Testis (tissue), 3 donors: ENCODE data around the gene B4GALNT1. TPM values are rescaled to one million over a fixed set of nuclear protein-coding genes. Genes with fewer than 3 reads are reported as not detected.
"Not testable (repeated sequence)": the region's sequence is repeated elsewhere in the genome, so short reads cannot be mapped to it uniquely, and the experiment has no call there.

Experiments used
- DNase-seq: peaks from one replicate; pipeline ENCODE4 v3.0.0-alpha.2; 2019
- H3K27ac ChIP-seq, 2 donors: fragments of 200-600 bp; sonication (generic); one replicate each; pipeline ENCODE4 v1.5.1; 2019
- H3K27me3 ChIP-seq: fragments of 200-600 bp; sonication (generic); one replicate; pipeline ENCODE4 v1.5.1; 2019
- H3K36me3 ChIP-seq: fragments of 200-600 bp; sonication (generic); one replicate; pipeline ENCODE4 v1.5.1; 2017; ENCODE audit warnings: low read depth; ENCODE audit errors: missing control alignments
- H3K4me1 ChIP-seq: fragments of 200-600 bp; sonication (generic); one replicate; pipeline ENCODE4 v1.5.1; 2019
- H3K4me3 ChIP-seq, 2 donors: fragments of 200-600 bp; sonication (generic); one replicate each; pipeline ENCODE4 v1.5.1; 2017 to 2019
- H3K9me3 ChIP-seq: fragments of 200-600 bp; sonication (generic); one replicate; pipeline ENCODE4 v1.5.1; 2017
- POLR2A ChIP-seq: fragments of 450-650 bp; IDR thresholded peaks from one replicate; pipeline ENCODE4 v1.6.1; 2017; ENCODE audit warnings: antibody characterized with exemption, mild to moderate bottlenecking, moderate library complexity
- WGBS, 2 donors: methylation state at CpG; one replicate each; pipeline ENCODE4 v1.1.5; 2018; 5-methylcytosine and 5-hydroxymethylcytosine counted together
- intact Hi-C: fragments of 100-400 bp; cut with DNase I; formaldehyde crosslinking; loops from one replicate; pipeline ENCODE4 v1.15.1; 2023; ENCODE audit warnings: low total_unique reads
- polyA plus RNA-seq: library from polyadenylated mRNA; stranded (reverse); fragments of 350-450 nt; fragmentation: Illumina TruSeq; extraction: RNeasy Lipid Tissue Mini Kit (QIAGEN cat#74804); gene quantifications from one replicate; pipeline ENCODE4 v1.2.3, GENCODE V29; 2014; ENCODE audit warnings: low read depth, low replicate concordance; ENCODE audit not compliant: insufficient read depth
- total RNA-seq, 2 donors: library from RNA; depleted of rRNA; stranded (reverse); fragments of >200 nt; gene quantifications; one replicate each; pipeline ENCODE4 v1.2.3, GENCODE V29; 2016
- TF ChIP-seq, protein P1 (sequence below), 3 experiments: fragments of 450-650 bp in 2 of 3; fragments of 200-600 bp in 1 of 3; sonication (generic) in 1 of 3; IDR thresholded peaks; one replicate each; pipeline ENCODE4 v1.5.1; 2016 to 2019; ENCODE audit warnings: antibody characterized with exemption in 3 of 3, mild to moderate bottlenecking in 2 of 3, moderate library complexity in 1 of 3

Gene B4GALNT1
- total and polyA plus RNA-seq, 3 donors from 2014 or later: 1.8 to 3.2 (median 2.3) TPM

DNA sequence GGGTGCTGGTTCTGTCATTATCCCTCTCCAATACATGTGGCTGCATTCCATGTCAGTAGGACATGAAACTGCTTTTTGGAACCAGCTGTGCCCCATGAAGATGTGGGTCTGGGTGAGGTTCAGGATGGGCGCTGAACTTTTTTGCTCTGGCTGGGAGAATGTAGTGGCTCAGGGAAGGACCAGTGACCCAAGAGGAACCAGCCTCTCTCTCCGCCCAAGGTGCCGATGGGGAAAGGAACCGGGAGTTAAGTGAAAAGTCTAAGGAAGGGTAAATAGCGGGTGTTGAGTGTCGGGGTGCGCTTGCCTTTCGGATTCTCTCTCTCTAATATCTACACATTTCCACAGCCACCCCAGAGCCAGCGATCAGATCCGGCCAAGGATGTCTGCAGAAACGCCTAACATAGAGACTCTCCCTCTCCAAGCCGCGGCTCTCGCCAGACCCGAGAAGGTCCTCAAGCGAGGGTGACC, 14.0 kb downstream of the B4GALNT1 start:
- no peak overlapping the region for H3K4me3 ChIP-seq
- DNase-seq: no peak
- TF ChIP-seq, protein P1, sequence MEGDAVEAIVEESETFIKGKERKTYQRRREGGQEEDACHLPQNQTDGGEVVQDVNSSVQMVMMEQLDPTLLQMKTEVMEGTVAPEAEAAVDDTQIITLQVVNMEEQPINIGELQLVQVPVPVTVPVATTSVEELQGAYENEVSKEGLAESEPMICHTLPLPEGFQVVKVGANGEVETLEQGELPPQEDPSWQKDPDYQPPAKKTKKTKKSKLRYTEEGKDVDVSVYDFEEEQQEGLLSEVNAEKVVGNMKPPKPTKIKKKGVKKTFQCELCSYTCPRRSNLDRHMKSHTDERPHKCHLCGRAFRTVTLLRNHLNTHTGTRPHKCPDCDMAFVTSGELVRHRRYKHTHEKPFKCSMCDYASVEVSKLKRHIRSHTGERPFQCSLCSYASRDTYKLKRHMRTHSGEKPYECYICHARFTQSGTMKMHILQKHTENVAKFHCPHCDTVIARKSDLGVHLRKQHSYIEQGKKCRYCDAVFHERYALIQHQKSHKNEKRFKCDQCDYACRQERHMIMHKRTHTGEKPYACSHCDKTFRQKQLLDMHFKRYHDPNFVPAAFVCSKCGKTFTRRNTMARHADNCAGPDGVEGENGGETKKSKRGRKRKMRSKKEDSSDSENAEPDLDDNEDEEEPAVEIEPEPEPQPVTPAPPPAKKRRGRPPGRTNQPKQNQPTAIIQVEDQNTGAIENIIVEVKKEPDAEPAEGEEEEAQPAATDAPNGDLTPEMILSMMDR (IDR thresholded peaks at IDR 0.05): no peak
- no peak for TF ChIP-seq POLR2A
- intact Hi-C loops: no loop called here
- H3K36me3 ChIP-seq: no peaks in the 10 kb centered on the region
- no peak overlapping the region for H3K27ac ChIP-seq
- H3K9me3 ChIP-seq: no peaks in the 10 kb centered on the region
- no peaks in the 10 kb centered on the region for H3K27me3 ChIP-seq
- H3K4me1 ChIP-seq: peaks cover 18% of the 10 kb centered on the region
- 44 to 56% methylated on average over 9 to 16 of the region's 16 CpGs for WGBS, 2 donors

DNA sequence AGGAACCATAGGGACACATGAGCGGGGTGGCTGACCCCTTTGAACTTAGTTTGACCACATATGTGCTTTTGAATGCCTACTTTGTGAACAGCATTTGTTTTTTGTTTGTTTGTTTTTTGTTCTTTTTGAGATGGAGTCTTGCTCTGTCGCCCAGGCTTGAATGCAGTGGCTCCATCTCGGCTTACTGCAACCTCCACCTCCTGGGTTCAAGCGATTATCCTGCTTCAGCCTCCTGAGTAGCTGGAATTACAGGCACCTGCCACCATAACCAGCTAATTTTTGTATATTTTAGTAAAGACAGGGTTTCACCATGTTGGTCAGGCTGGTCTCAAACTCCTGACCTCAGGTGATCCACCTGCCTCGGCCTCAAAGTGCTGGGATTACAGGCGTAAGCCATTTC, 14.6 kb downstream of the B4GALNT1 start:
- H3K27ac ChIP-seq, H3K4me3 ChIP-seq, H3K9me3 ChIP-seq, intact Hi-C loops, DNase-seq, H3K36me3 ChIP-seq, H3K27me3 ChIP-seq: not testable (repeated sequence)
- WGBS, 2 donors: 87 to 91% methylated on average over 6 of the region's 6 CpGs
- H3K4me1 ChIP-seq: peaks cover 18% of the 10 kb centered on the region

DNA sequence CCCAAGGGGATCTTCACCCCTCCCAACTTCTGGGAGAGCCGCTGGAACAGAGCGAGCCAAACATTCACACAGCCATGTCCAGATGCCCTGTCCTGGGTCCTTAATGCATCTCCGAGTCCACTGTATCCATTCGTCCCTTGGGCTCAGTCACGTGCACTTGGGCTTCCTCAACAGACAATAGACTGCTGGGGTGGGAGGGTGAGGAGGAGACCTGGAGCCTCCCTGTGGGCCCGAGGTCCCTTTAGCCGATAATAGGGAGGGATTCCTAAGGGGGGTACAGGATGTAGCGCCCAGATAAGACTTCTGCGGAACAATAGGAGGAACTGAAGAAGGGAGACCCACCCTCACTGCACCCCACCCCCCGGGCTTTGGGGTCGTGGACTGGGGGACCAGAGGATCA, 15.1 kb downstream of the B4GALNT1 start:
- 59 to 81% methylated on average over 10 to 11 of the region's 11 CpGs for WGBS, 2 donors
- no peak overlapping the region for H3K27ac ChIP-seq
- H3K36me3 ChIP-seq: no peaks in the 10 kb centered on the region
- intact Hi-C loops: no loop called here
- TF ChIP-seq, protein P1 (IDR thresholded peaks at IDR 0.05): no peak
- TF ChIP-seq POLR2A: no peak
- no peak for DNase-seq
- no peaks in the 10 kb centered on the region for H3K9me3 ChIP-seq
- H3K27me3 ChIP-seq: no peaks in the 10 kb centered on the region
- H3K4me1 ChIP-seq: peaks cover 18% of the 10 kb centered on the region
- no peak overlapping the region for H3K4me3 ChIP-seq

DNA sequence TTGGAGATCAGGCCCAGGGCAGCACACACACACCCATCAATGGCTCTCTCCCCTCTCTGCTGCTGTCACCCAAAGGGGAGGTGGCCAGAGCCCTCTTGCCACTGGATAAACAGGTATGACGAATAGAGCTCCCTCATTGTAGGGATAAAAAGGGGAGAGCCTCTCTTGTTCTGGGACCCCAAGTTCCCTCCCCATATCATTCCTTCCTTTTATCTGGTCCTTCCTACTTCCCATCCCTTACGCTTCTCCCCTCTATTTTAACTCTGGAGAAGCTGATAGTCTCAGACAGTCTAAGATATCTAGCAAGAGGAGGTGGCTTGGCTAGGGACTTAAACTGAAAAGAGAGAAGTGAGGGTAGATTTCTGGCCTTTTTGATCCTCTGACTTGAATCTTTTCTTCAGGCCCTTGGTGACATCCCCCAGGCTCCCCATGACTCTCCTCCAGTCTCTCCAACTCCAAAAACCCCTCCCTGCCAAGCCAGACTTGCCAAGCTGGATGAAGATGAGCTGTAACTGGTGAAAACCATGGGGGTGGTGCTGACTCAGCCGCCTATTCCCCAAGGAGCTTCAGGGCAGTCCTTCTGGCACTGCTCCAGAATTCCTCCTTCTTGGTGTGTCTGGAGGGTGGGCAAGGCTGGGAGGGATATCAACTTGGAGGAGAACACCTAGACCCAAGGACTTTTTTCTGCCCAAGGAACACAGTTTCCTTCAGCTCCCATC, 16.5 kb downstream of the B4GALNT1 start:
- Histone ChIP-seq H3K9me3 (no peaks in the 10 kb centered on the region), H3K27me3 (no peaks in the 10 kb centered on the region), H3K27ac (no peak overlapping the region), H3K36me3 (no peaks in the 10 kb centered on the region), H3K4me3 (no peak overlapping the region), H3K4me1 (peaks cover 16% of the 10 kb centered on the region)
- intact Hi-C loops: no loop called here
- WGBS, 2 donors: 81 to 89% methylated on average over 3 of the region's 3 CpGs
- no peak for TF ChIP-seq POLR2A
- TF ChIP-seq, protein P1 (IDR thresholded peaks at IDR 0.05): no peak
- no peak for DNase-seq

DNA sequence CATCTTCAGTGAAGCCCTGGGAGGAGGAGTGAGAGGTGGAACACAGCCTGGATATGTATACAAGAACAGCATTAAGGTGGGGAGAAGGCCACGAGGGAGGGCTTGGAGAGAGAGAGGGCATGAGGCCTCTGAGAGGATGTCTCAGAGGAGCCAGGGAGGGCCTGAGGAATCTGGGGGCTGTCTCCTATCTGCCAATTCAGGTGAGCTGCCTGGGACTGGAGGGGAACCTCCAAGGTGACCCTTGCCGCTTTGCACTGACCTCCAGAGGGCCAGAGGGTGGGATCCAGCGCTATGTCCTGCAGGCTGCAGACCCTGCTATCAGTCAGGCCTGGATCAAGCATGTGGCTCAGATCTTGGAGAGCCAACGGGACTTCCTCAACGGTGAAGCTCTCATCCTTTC, 17.4 kb downstream of the B4GALNT1 start:
- TF ChIP-seq, protein P1 (IDR thresholded peaks at IDR 0.05): no peak
- no peak for TF ChIP-seq POLR2A
- Histone ChIP-seq H3K4me3 (no peak overlapping the region), H3K36me3 (no peaks in the 10 kb centered on the region), H3K4me1 (peaks cover 10% of the 10 kb centered on the region), H3K27ac (no peak overlapping the region), H3K27me3 (no peaks in the 10 kb centered on the region), H3K9me3 (no peaks in the 10 kb centered on the region)
- intact Hi-C loops: no loop called here
- 80 to 85% methylated on average over 4 to 5 of the region's 5 CpGs for WGBS, 2 donors
- no peak for DNase-seq
